PC-9 (cell line): ENCODE measurements around the gene OS9.

Source experiments
- CTCF ChIP-seq: fragments of 200-600 bp; sonication (generic); conservative IDR thresholded peaks from 2 replicates; pipeline ENCODE4 v1.6.1; 2017; ENCODE audit warnings: mixed run types, antibody characterized with exemption, mild to moderate bottlenecking, moderate library complexity
- EZH2 ChIP-seq: fragments of 200-600 bp; sonication (generic); IDR thresholded peaks from 2 replicates; pipeline ENCODE4 v1.8.0; 2017; ENCODE audit warnings: antibody characterized with exemption, low read depth

- no peak for TF ChIP-seq CTCF
- TF ChIP-seq EZH2: no peak
Measured at GRCh38 chr12:57757771-57758170, 63.8 kb downstream of the OS9 start.
